Fibroblast of skin of back (primary cell): Measurements from ENCODE around the gene CSNK2A2.

Source experiments
- DNase-seq: peaks from one replicate; pipeline ENCODE4 v3.0.0-alpha.2; 2013

CSNK2A2 gene

DNA sequence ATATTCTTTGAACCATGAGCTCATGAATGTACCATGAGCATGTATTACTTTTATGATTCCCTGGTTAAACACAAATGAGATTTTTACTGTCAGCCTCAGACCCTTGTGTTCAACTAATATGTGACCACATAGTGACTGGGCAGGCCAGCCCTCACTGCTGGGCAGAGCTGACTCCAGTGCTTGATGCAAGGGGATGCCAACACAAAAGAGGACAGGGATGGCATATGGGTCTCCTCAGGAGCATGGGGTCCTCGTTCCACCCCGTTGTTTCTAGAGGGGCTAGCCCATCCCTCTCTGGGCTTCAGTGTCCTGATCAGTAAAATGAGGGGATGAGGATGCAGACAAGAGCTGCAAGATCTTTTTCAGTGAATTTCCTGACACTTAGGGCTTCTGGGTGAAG is 88.0 kb downstream of the CSNK2A2 start:
- DNase-seq: no peak

DNA sequence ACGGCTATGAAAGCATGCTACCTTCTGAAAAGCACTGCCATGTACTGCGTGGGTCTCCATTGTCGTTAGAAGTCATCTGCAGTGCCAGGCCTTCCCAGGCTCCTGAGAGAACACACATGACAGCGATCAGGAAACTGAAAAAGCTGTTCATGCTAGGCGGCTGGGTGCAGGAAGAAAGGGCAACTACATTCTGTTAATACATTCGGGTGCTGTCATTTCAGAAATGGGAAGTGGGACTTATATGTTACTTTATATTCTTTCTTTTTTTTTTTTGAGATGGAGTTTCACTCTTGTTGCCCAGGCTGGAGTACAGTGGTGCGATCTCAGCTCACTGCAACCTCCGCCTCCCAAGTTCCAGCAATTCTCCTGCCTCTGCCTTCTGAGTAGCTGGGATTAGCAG is 88.6 kb downstream of the CSNK2A2 start:
- no peak for DNase-seq
